ENCODE measurements around the gene PDPK1.
"Not testable (repeated sequence)": the region's sequence is repeated elsewhere in the genome, so short reads cannot be mapped to it uniquely, and the experiment has no call there.

DNA sequence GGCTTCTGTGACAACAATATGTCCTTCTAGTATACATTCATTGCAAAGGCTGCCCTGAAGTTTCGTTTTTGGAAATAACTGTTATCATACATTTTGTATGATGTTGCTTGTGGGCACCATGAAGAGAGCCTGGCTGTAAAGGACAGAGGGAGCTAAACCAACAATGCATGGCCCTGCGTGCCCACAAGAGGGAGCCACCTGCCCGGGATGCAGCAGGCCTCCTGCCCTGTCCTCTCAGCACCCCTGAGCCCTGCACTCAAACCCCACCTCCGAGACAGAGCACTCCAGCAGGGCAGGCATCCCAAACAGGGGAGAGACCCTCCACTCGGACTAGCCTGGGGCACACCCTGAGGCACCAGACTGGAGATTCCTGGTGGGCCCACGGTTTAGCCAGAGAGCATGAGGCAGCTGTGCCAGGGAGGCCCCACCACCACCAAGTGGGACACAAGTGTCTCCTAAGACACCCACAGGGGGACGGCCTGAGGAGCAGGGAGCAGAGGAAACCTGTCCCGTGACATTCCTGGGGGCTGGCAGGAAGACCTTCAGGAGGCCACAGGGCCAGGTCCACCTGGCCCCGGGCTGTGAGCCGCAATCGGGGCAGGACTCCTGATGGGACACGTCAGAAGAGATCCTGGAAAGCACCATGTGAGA is 101.4 kb downstream of the PDPK1 start:
- TF ChIP-seq, protein P1, sequence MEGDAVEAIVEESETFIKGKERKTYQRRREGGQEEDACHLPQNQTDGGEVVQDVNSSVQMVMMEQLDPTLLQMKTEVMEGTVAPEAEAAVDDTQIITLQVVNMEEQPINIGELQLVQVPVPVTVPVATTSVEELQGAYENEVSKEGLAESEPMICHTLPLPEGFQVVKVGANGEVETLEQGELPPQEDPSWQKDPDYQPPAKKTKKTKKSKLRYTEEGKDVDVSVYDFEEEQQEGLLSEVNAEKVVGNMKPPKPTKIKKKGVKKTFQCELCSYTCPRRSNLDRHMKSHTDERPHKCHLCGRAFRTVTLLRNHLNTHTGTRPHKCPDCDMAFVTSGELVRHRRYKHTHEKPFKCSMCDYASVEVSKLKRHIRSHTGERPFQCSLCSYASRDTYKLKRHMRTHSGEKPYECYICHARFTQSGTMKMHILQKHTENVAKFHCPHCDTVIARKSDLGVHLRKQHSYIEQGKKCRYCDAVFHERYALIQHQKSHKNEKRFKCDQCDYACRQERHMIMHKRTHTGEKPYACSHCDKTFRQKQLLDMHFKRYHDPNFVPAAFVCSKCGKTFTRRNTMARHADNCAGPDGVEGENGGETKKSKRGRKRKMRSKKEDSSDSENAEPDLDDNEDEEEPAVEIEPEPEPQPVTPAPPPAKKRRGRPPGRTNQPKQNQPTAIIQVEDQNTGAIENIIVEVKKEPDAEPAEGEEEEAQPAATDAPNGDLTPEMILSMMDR (IDR thresholded peaks at IDR 0.05; ENCODE audit: low read depth, low read length) = not testable (repeated sequence)
- TF ChIP-seq EZH2phosphoT487 (IDR thresholded peaks at IDR 0.05; ENCODE audit: low read depth) = not testable (repeated sequence)

Measured in OCI-LY3 (cell line).